ENCODE data around the gene CPXM1. TPM values are rescaled to one million over a fixed set of nuclear protein-coding genes. Genes with fewer than 3 reads are reported as not detected.

The CPXM1 gene
- 46.9 TPM for total RNA-seq
- polyA plus RNA-seq: 19.4 TPM

DNA sequence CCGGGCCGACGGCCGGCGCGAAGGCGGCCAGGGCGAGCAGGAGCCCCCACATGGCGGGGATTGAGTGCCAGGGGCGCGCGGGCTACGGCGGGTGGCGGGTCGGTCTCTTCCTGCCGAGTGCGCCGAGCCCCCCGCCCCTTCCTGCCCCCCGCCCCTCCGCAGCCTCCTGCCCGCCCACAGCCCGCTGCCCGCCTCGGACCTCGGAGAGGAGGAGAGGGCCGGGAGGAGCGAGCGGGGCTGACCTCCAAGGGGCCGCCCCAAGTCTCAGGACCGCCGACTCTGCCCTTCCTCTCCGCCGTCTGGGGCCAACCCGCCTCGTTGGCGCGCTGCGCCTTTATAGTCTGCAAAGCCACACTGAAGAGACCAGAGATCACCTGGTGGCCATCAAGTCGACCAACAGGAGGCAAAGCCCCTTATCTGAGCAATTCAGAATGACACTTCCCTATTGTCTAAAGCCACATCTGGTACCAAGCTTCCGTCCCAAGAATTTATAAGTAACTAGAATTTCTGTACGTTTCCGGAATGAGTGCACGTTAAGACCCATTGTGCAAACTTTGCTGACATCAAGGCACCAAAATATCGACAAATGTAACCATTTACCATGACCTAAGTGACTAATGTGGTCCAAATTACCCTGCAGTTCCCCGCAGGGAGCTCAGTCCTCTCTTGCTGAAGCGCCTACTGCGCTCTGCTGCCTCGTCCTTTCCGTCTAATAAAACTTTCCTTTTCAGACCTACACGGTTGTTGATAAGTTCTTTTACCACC, at the start of gene CPXM1:
Gene CPXM1 (minus strand): TSS at position 107 of the 765 bp plus-strand sequence. CDS start 55 bp downstream, at position 52.
- H3K36me3 ChIP-seq (ENCODE audit: insufficient read depth): no peaks in the 10 kb centered on the region
- WGBS: 2% methylated on average over 52 of the region's 52 CpGs
- DNase-seq (ENCODE audit: extremely low spot score): no peak
- peak within 1 kb of the TSS; percentile 27 for H3K4me3 ChIP-seq (ENCODE audit: low read depth, low read length)
- no peak within 1 kb of the TSS for H3K27ac ChIP-seq (ENCODE audit: low read depth)
- no peaks in the 10 kb centered on the region for H3K4me1 ChIP-seq (ENCODE audit: insufficient read depth)

DNA sequence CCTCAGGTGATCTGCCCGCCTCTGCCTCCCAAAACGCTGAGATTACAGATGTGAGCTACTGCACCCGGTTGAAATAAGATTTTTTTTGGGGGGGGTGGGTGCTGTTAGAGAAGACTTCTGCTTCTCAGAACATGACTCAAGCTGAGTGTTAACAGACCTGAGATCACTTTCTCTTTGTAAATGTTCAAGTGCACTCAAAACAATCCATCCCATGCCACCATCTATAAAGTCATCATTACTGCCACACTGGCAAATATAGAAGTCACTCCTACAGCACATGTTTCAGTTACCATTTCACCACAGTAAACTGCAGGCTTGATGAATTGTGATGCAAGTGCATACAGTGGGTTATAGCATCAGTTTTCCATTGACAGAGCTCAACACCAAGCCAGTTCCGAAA, 49.1 kb upstream of the CPXM1 start:
- no peak for DNase-seq (ENCODE audit: extremely low spot score)
- no peaks in the 10 kb centered on the region for H3K36me3 ChIP-seq (ENCODE audit: insufficient read depth)
- no peak overlapping the region for H3K27ac ChIP-seq (ENCODE audit: low read depth)
- H3K4me3 ChIP-seq (ENCODE audit: low read depth, low read length): no peak overlapping the region
- WGBS: 91% methylated on average over 4 of the region's 4 CpGs
- no peaks in the 10 kb centered on the region for H3K4me1 ChIP-seq (ENCODE audit: insufficient read depth)

DNA sequence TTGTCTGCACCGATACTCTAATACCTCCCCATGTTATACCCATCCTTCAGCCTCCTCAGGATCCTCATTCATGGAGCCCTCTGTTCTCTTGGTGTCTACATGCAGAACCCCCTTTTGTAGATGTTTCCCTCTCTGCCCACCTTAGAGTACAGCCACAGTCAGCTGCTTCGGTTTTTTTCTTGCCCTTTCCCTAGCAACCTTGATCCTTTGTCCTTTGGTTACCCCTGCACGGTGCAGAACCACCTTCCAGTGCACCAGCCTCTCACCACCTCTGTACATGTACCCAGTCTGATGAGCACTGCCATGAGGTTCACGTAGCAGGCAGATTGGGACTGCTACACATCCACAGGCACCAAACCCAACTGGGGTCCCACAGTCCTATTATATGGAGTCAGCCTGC, 47.4 kb upstream of the CPXM1 start:
- Histone ChIP-seq H3K4me1 (ENCODE audit: insufficient read depth) (no peaks in the 10 kb centered on the region), H3K36me3 (ENCODE audit: insufficient read depth) (no peaks in the 10 kb centered on the region), H3K4me3 (ENCODE audit: low read depth, low read length) (no peak overlapping the region), H3K27ac (ENCODE audit: low read depth) (no peak overlapping the region)
- DNase-seq (ENCODE audit: extremely low spot score): no peak
- 92% methylated on average over 4 of the region's 4 CpGs for WGBS

DNA sequence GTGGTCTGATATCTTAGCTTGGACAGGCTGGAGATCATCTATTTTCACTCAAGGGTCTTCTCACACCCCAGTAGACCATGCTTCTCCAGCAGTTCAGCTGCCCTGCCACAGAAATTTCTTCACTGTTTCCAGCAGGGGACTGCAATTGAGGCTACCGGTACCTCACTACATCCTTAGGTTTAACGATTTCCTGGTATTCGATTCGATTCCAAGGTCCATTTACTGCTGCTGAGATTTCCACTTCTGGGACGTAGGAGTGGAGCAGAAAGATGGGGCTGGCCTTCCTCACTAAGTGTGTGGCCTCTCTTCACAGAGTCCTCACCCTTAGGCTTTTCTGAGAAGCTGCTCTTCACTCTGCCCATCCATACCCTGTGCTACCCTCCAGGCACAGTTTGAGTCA, 46.3 kb upstream of the CPXM1 start:
- no peak overlapping the region for H3K4me3 ChIP-seq (ENCODE audit: low read depth, low read length)
- WGBS: 85% methylated on average over 5 of the region's 5 CpGs
- H3K27ac ChIP-seq (ENCODE audit: low read depth): no peak overlapping the region
- H3K36me3 ChIP-seq (ENCODE audit: insufficient read depth): no peaks in the 10 kb centered on the region
- H3K4me1 ChIP-seq (ENCODE audit: insufficient read depth): no peaks in the 10 kb centered on the region
- no peak for DNase-seq (ENCODE audit: extremely low spot score)

DNA sequence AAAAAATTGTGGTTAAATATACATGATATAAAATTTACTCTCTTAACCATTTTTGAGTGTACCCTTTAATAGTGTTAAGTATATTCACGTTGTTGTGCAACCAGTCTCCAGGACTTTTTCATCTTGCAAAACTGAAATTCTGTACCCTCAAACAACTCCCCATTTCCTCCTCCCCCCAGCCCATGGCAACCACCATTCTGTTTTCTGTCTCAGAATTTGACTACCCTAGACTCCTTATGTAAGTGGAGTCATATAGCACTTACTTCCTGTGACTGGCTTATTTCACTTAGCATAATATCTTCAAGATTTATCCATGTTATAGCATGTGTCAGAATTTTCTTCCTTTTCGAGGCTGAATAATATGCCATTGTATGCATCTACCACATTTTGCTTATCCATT, 45.2 kb upstream of the CPXM1 start:
- DNase-seq (ENCODE audit: extremely low spot score): no peak
- Histone ChIP-seq H3K4me3 (ENCODE audit: low read depth, low read length) (no peak overlapping the region), H3K4me1 (ENCODE audit: insufficient read depth) (no peaks in the 10 kb centered on the region), H3K36me3 (ENCODE audit: insufficient read depth) (no peaks in the 10 kb centered on the region), H3K27ac (ENCODE audit: low read depth) (no peak overlapping the region)
- WGBS: 91% methylated on average over 2 of the region's 2 CpGs

DNA sequence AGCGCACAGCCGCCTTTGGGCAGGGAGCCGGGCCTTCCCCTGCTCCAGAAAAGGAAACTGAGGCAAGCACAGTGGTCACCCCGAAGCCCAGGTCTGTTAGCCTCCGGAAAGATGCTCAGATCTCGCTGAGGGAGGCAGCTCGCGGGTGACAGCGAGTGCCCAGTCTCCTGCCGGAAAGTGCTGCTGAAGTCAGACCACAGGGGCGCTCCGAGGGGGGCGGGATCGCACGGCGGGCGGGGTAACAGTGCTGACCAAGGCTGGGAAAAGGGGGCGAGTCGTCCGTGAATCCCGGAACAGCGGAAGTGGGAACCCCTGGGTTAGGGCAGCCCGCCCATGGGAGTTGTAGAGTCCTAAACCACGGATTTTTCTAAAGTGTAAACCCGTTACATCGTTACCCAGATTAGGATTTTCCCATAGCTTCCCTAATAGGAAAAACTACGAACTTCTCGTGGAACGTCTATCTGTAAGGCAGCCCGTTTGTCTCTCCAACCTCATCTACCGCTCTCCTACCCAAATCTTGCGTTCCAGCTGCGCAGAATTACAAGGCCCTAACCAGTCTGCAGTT, 40.6 kb upstream of the CPXM1 start:
- no peak overlapping the region for H3K27ac ChIP-seq (ENCODE audit: low read depth)
- WGBS: 4% methylated on average over 33 of the region's 33 CpGs
- DNase-seq (ENCODE audit: extremely low spot score): no peak

DNA sequence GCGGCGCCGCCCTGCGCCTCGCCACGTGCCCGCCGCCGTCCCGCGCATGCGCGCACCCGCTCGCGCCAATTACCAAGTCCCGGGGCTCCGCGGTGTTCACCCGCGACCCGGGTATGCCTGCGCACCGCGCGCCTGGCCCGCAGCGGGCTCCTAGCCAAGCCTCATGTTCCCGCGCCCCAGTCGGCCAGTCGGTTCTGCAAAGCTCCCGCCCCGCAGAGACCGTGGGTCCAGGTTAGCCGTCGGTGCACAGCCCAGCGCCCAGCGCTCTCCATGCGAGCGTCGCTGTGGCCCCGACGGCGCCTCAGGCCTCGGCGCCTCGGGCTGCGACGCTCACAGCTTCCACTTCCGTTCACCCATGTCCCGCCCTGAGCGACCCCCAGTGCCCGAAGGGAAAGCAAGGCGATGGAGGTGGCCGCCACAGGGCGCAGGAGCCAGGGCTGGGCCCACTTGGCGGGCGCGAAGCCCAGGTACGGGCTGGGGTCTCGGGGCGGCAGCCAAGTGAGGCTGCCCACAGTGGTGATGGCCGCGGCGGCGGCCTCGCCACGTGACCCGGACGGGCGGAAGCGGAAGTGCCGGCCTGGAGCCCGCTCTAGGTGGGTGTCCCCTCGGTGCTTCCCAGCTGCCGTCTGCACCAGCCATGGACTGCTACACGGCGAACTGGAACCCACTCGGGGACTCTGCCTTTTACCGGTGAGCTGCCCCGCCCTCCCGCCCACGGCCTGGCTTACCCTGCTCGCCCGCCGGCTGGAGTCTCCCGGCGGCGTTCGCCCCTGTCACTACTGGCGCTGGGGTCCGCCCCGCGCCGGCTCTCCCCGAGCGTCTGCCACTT, 39.9 kb upstream of the CPXM1 start, which contains the start of the genes PCED1A and VPS16:
Gene PCED1A (minus strand): TSS at position 518 of the 829 bp plus-strand sequence. CDS start 743 bp downstream, outside the sequence.
Gene VPS16 (plus strand): TSS at position 608 of the 829 bp plus-strand sequence. CDS start 30 bp downstream, at position 638.
- peak; percentile 43 for DNase-seq (ENCODE audit: extremely low spot score)
- WGBS: 3% methylated on average over 98 of the region's 98 CpGs
- H3K4me3 ChIP-seq (ENCODE audit: low read depth, low read length): peak within 1 kb of the TSS; percentile 71

More for the DNA sequence above, 40.6 kb upstream of the CPXM1 start:
- Histone ChIP-seq H3K4me3 (ENCODE audit: low read depth, low read length) (peak overlapping the region; percentile 71), H3K4me1 (ENCODE audit: insufficient read depth) (no peaks in the 10 kb centered on the region), H3K36me3 (ENCODE audit: insufficient read depth) (no peaks in the 10 kb centered on the region)

DNA sequence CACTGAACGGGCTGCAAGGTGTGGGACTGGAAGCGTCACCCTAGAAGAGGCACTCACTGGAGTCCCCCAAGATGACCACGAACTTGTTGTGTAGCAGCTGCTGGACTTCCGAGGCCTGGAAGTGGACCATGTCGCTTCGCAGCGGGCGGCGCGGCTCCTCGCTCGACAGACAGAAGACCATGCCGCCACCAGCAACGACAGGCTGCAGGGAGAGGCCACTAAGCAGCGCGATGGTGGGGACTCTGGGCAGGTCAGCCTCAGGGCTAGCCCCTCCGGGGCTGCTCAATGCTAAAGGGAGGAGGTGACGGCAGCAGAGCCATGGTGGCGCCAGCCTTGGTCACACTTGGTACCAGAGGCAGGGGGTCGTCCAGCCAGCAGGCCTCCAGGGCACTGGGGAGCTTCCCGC, 39.3 kb upstream of the CPXM1 start:
- H3K36me3 ChIP-seq (ENCODE audit: insufficient read depth): no peaks in the 10 kb centered on the region
- H3K4me1 ChIP-seq (ENCODE audit: insufficient read depth): no peaks in the 10 kb centered on the region
- no peak for DNase-seq (ENCODE audit: extremely low spot score)
- no peak overlapping the region for H3K27ac ChIP-seq (ENCODE audit: low read depth)
- WGBS: 83% methylated on average over 21 of the region's 21 CpGs
- H3K4me3 ChIP-seq (ENCODE audit: low read depth, low read length): peak overlapping the region; percentile 71

More for the DNA sequence above, 39.9 kb upstream of the CPXM1 start, which contains the start of the genes PCED1A and VPS16:
- Histone ChIP-seq H3K27ac (ENCODE audit: low read depth) (peak within 1 kb of the TSS; percentile 96), H3K36me3 (ENCODE audit: insufficient read depth) (no peaks in the 10 kb centered on the region), H3K4me1 (ENCODE audit: insufficient read depth) (no peaks in the 10 kb centered on the region)

DNA sequence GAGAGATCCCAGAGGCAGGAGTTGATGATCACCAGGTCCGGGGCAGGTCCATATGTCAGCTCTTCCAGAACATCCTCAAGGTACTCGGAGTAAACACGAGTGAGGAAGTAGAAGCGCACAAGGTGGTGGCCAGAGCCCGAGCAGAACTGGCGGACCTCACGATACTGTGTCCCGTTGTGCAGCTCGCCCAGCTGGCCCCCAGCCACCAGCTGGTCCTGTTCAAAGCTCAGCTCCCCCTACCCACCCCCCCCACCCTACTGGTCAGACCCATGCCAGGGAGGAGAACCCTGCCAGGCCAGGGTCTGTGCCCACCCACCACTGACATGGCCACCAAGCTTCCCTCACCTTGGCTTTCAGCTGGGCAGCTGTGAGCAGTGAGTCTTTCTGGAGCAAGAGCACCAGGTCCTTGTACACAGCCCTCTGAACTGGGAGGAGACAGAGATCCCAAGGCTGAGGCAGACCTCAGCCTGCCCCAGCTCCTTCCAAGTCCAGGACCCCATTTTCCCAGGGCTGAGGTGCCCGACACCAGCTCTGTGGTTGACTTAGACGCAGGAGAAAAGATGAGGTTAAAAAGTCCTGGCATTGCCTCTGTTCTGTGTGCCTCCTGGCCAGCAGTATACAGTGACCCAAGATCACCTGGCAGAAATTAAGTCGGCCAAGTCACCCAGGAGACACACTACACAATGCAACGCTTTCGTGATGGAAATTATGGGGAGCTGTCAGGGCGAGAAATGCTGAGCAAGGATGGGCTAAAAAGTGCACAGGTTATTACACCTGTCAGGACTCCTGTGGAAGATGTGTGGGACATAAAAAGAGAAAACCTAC, 38.6 kb upstream of the CPXM1 start:
- Histone ChIP-seq H3K4me3 (ENCODE audit: low read depth, low read length) (no peak overlapping the region), H3K36me3 (ENCODE audit: insufficient read depth) (no peaks in the 10 kb centered on the region), H3K27ac (ENCODE audit: low read depth) (no peak overlapping the region), H3K4me1 (ENCODE audit: insufficient read depth) (no peaks in the 10 kb centered on the region)
- WGBS: 93% methylated on average over 15 of the region's 15 CpGs
- DNase-seq (ENCODE audit: extremely low spot score): no peak

DNA sequence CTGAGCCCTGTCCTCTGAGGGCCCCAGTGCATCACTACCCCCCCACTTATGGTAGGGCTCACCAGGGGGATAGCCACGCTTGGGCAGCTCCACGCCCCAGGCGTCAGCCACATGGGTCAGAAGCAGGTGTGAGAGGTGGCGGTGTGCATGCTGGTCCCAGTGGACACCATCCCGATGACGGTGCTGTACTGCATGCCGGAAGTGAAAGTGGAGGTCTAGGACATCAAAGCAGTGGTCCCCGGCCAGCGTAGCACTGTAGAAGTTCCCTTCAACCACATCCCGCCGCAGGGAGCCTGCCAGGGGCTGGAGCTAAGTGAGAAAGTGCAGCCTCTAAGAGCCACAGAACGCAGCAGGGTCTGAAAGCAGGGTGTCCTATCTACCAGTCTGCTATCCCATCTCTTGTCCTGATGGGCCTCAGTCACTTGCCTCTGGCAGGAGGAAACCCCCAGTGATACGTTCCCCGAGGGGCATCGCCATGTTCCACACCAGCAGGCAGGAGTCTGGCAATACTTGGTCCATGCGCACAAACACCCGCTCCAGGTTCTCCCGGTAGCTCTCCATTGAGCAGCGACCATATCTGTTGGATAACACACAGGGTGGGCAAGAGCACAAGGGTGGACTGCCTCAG, 37.9 kb upstream of the CPXM1 start:
- H3K36me3 ChIP-seq (ENCODE audit: insufficient read depth): no peaks in the 10 kb centered on the region
- H3K27ac ChIP-seq (ENCODE audit: low read depth): no peak overlapping the region
- H3K4me1 ChIP-seq (ENCODE audit: insufficient read depth): no peaks in the 10 kb centered on the region
- 95% methylated on average over 19 of the region's 19 CpGs for WGBS
- no peak for DNase-seq (ENCODE audit: extremely low spot score)
- no peak overlapping the region for H3K4me3 ChIP-seq (ENCODE audit: low read depth, low read length)

DNA sequence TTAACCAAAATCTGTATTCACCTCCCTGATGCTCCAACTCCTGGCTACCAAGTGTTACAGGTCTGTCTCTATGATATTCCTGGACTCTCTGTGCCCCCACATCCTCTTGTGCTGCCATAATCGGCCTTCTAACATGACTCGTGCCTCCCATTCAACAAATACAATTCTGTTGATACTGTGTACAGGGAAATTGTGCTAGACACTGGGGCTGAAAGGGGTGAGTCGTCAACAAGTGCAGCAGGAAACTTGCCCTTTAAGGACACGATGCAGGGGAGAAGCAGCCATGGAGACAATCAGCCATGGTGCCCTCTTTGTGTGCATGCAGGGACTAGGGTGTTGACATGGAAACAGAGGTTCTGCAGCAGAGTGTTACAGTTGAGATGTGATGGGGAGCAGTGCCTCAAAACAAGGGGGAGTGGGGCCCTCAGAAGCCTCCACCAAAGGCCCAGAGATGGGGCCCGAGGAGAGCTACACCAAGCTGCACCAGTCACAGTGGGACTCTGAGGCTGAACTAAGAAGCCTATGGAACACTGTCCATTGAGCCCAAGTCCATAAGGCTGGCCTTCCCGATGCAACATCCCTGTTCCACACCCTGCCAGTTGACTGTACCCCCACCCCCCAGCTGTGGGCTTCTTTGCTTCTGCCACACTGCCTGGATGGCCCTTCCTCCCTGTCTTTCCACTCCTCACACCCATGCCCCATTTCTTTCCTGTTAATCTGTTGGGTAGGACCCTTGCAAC, 37.0 kb upstream of the CPXM1 start:
- DNase-seq (ENCODE audit: extremely low spot score): no peak
- no peak overlapping the region for H3K4me3 ChIP-seq (ENCODE audit: low read depth, low read length)
- H3K4me1 ChIP-seq (ENCODE audit: insufficient read depth): no peaks in the 10 kb centered on the region
- no peak overlapping the region for H3K27ac ChIP-seq (ENCODE audit: low read depth)
- H3K36me3 ChIP-seq (ENCODE audit: insufficient read depth): no peaks in the 10 kb centered on the region
- WGBS: 91% methylated on average over 6 of the region's 6 CpGs

DNA sequence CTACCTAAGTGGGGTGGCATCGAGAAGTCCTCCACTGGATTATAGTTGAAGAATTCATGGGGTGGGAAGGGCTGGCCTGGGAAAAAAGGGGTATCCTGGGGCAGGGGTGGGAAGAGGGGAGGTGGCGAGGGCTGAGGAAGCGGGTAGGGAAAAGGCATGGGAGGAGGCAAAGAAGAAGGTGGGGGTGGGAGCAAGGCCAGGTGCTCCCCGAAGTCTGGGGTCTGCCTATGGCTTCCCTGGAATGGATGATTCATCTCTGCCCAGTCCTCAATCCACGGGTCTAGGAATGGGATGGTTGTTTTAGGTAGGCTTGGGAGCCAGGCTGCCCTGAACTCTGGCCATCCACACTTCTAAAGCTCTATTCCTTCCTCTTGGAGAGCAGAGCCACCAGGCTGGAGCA, 35.6 kb upstream of the CPXM1 start:
- WGBS: 84% methylated on average over 5 of the region's 5 CpGs
- no peak overlapping the region for H3K4me3 ChIP-seq (ENCODE audit: low read depth, low read length)
- no peaks in the 10 kb centered on the region for H3K4me1 ChIP-seq (ENCODE audit: insufficient read depth)
- H3K27ac ChIP-seq (ENCODE audit: low read depth): no peak overlapping the region
- DNase-seq (ENCODE audit: extremely low spot score): no peak
- no peaks in the 10 kb centered on the region for H3K36me3 ChIP-seq (ENCODE audit: insufficient read depth)
